ENCODE measurements around the gene NR1H3. TPM values are rescaled to one million over a fixed set of nuclear protein-coding genes. Genes with fewer than 3 reads are reported as not detected.

The NR1H3 gene
- total and polyA plus RNA-seq, 10 of the 15 experiments (the other 5 are each of a cell fraction or from before 2014, with no cell fraction given), result 2.6 to 8.9 (median 4.5) TPM

- peak overlapping the region; percentile 94 for H3K9ac ChIP-seq (ENCODE audit: control insufficient read depth, insufficient read depth, low read length)
- no peaks in the 10 kb centered on the region for H3K27me3 ChIP-seq (replicated peaks in 1 of 2; ENCODE audit: control insufficient read depth in 2 of 2, insufficient read depth in 2 of 2, low read length in 1 of 2)
- peaks cover 9% of the 10 kb centered on the region for H3K4me1 ChIP-seq (ENCODE audit: control insufficient read depth, insufficient read depth, low read length)
- TSS peak; percentile 78 for BruUV-seq (replicated peaks)
- WGBS (ENCODE audit: insufficient coverage, insufficient replicate concordance, low lambda C conversion rate, missing lambda C conversion rate), result 0% methylated on average over 15 of the region's 15 CpGs
- ChIA-PET RAD21 (ENCODE audit: unreplicated experiment) (interaction anchor here (0.7 to 4.0 kb wide), 14 partner anchors 10 to 639 kb away, joined by 3 to 65 read pairs (median 4); partner anchors contain the start of genes ACP2, MADD, NR1H3 and PSMC3), CTCF (interaction anchor here (0.6 to 6.0 kb wide), 13 partner anchors 9 to 553 kb away, joined by 3 to 36 read pairs (median 8); partner anchors contain the start of gene ACP2), SMC1A (ENCODE audit: uncharacterized antibody, unreplicated experiment) (interaction anchor here (0.7 to 3.5 kb wide), 12 partner anchors 9 to 378 kb away, joined by 3 to 36 read pairs (median 4); partner anchors contain the start of gene ACP2), POLR2A (interaction anchor here (0.5 to 3.4 kb wide), 18 partner anchors 10 to 1094 kb away, joined by 3 to 63 read pairs (median 4); partner anchors contain the start of genes ACP2, CSTPP1, SLC39A13 and SPI1)
- no peaks in the 10 kb centered on the region for H3K9me3 ChIP-seq (replicated peaks; ENCODE audit: control insufficient read depth, insufficient read depth, low read length)
- intact Hi-C loops (cut with micrococcal nuclease; ENCODE audit: unreplicated experiment), result loop anchor here (2.0 kb wide), 1 partner anchor 39 kb away; the partner anchor contains the start of gene ARFGAP2
- peak overlapping the region; percentile 92 for H3K4me3 ChIP-seq
- H3K36me3 ChIP-seq (ENCODE audit: control insufficient read depth in 2 of 2, insufficient read depth in 2 of 2, low read length in 1 of 2), result no peaks in the 10 kb centered on the region; a peak in 2 of 4 replicates
- peaks cover 41% of the 10 kb centered on the region for H3K79me2 ChIP-seq (ENCODE audit: control insufficient read depth, insufficient read depth, low read length)
- FAIRE-seq (peak; percentile 31), DNase-seq (ENCODE audit: low read depth, low spot score) (peak; percentile 32), ATAC-seq (no peak)
- in situ Hi-C loops (cut with MboI), result no loop called here
- H4K20me1 ChIP-seq (ENCODE audit: control insufficient read depth, insufficient read depth), result no peaks in the 10 kb centered on the region
- peak overlapping the region; percentile 95 for H3K4me2 ChIP-seq (ENCODE audit: control insufficient read depth, insufficient read depth)
- H3K27ac ChIP-seq (ENCODE audit: control insufficient read depth, insufficient read depth), result peak overlapping the region; percentile 99
- H2AFZ ChIP-seq (ENCODE audit: control insufficient read depth, low read depth, low read length), result peak overlapping the region; percentile 78
- TF ChIP-seq ZBED1 (IDR thresholded peaks at IDR 0.05; ENCODE audit: borderline replicate concordance) (no peak), TARDBP (IDR thresholded peaks at IDR 0.05; ENCODE audit: borderline replicate concordance) (no peak), PAX5 (IDR thresholded peaks at IDR 0.05; ENCODE audit: borderline replicate concordance, low read depth, low read length) (0 out of 2 replicates have a peak, but pooled peaks have one; percentile 23), DPF2 (IDR thresholded peaks at IDR 0.05) (0 out of 2 replicates have a peak, but pooled peaks have one; percentile 14), CUX1 (IDR thresholded peaks at IDR 0.05; ENCODE audit: insufficient replicate concordance, low read depth, low read length) (no peak), BHLHE40 (IDR thresholded peaks at IDR 0.05; ENCODE audit: borderline replicate concordance in 1 of 2, low read depth in 2 of 2, low read length in 1 of 2) (no peak; a peak in 2 of 4 replicates), WRNIP1 (IDR thresholded peaks at IDR 0.05; ENCODE audit: borderline replicate concordance, low read depth, low read length) (peak; percentile 54; the same call in 1 of the 2 replicates), E2F8 (IDR thresholded peaks at IDR 0.05; ENCODE audit: low read depth, partially characterized antibody) (no peak), HDGF (IDR thresholded peaks at IDR 0.05) (no peak), MLLT1 (IDR thresholded peaks at IDR 0.05) (0 out of 2 replicates have a peak, but pooled peaks have one; percentile 18), ATF3 (IDR thresholded peaks at IDR 0.05; ENCODE audit: borderline replicate concordance, extremely low read depth, low read depth, low read length) (no peak), GATAD2B (conservative IDR thresholded peaks at IDR 0.05; ENCODE audit: low read depth) (no peak), YBX1 (IDR thresholded peaks at IDR 0.05) (no peak)
Measured at GRCh38 chr11:47215366-47215910, 42.4 kb upstream of the NR1H3 start.

Data from GM12878 (cell line).